HepG2 (cell line): Measurements from ENCODE around the gene HNRNPUL1. TPM values are rescaled to one million over a fixed set of nuclear protein-coding genes. Genes with fewer than 3 reads are reported as not detected.

ENCODE experiments used
- EEA1 ChIP-seq: sonication (generic); formaldehyde crosslinking; IDR thresholded peaks from 2 replicates; pipeline ENCODE4 v1.5.1; 2020; ENCODE audit warnings: mild to moderate bottlenecking, missing genetic modification reagents, borderline replicate concordance
- FOXM1 ChIP-seq: sonication (generic); formaldehyde crosslinking; IDR thresholded peaks from 2 replicates; pipeline ENCODE4 v1.5.0; 2020; ENCODE audit warnings: missing genetic modification reagents
- MAF1 ChIP-seq: sonication (generic); formaldehyde crosslinking; IDR thresholded peaks from 2 replicates; pipeline ENCODE4 v1.5.0; 2020; ENCODE audit warnings: missing genetic modification reagents, borderline replicate concordance
- NR0B2 ChIP-seq: sonication (generic); formaldehyde crosslinking; IDR thresholded peaks from 2 replicates; pipeline ENCODE4 v1.4.0; 2020; ENCODE audit warnings: mild to moderate bottlenecking, missing genetic modification reagents
- PRDM15 ChIP-seq: sonication (generic); formaldehyde crosslinking; IDR thresholded peaks from 2 replicates; pipeline ENCODE4 v1.4.0; 2020; ENCODE audit warnings: missing genetic modification reagents
- RBM22 ChIP-seq: fragments of 200-400 bp; formaldehyde crosslinking; optimal IDR thresholded peaks from 2 replicates; pipeline ENCODE3; 2017; ENCODE audit warnings: mild to moderate bottlenecking, low read length, moderate library complexity
- SALL2 ChIP-seq: sonication (generic); formaldehyde crosslinking; IDR thresholded peaks from 2 replicates; pipeline ENCODE4 v1.8.1; 2023; ENCODE audit warnings: mild to moderate bottlenecking, missing genetic modification reagents, inconsistent platforms
- ZNF367 ChIP-seq: sonication (generic); formaldehyde crosslinking; IDR thresholded peaks from 2 replicates; pipeline ENCODE4 v1.4.0; 2020; ENCODE audit warnings: missing genetic modification reagents, borderline replicate concordance
- ZNF451 ChIP-seq: sonication (generic); formaldehyde crosslinking; IDR thresholded peaks from 2 replicates; pipeline ENCODE4 v1.5.0; 2020; ENCODE audit warnings: mild to moderate bottlenecking, missing genetic modification reagents
- ZNF720 ChIP-seq: sonication (generic); formaldehyde crosslinking; IDR thresholded peaks from 2 replicates; pipeline ENCODE4 v1.4.0; 2020; ENCODE audit warnings: missing genetic modification reagents
- ZNF747 ChIP-seq: sonication (generic); formaldehyde crosslinking; IDR thresholded peaks from 2 replicates; pipeline ENCODE4 v1.8.1; 2023; ENCODE audit warnings: missing genetic modification reagents, mild to moderate bottlenecking, borderline replicate concordance
- ZNF777 ChIP-seq: sonication (generic); formaldehyde crosslinking; IDR thresholded peaks from 2 replicates; pipeline ENCODE4 v1.4.0; 2020; ENCODE audit warnings: missing genetic modification reagents
- polyA plus RNA-seq, 8 experiments: library from polyadenylated mRNA; depleted of rRNA in 3 of 8; stranded (reverse) in 7 of 8; unstranded in 1 of 8; fragments of >200 nt; fragmentation: Illumina TruSeq in 4 of 8; extraction: Trizol in 4 of 8; gene quantifications; 2 replicates each; pipeline versions ENCODE4 v1.2.1 to v1.2.3, GENCODE V29; 2011 to 2016; ENCODE audit warnings: low read depth in 4 of 8, missing spikeins in 1 of 8, mixed read lengths in 1 of 8; ENCODE audit not compliant: insufficient read depth in 1 of 8
- total RNA-seq, 5 experiments: library from RNA; depleted of rRNA; stranded (reverse); fragments of >200 nt; fragmentation: Illumina TruSeq; extraction: Trizol; gene quantifications; 2 replicates each; pipeline ENCODE4 v1.2.3, GENCODE V29; 2016; ENCODE audit warnings: low read depth in 1 of 5
- TF ChIP-seq, protein P1 (sequence below), 2 experiments: sonication (generic) in 1 of 2; formaldehyde crosslinking in 1 of 2; IDR thresholded peaks; 2 replicates each; pipeline versions ENCODE4 v1.5.1 to v1.6.1; 2011 to 2020; ENCODE audit warnings: borderline replicate concordance in 1 of 2, low read depth in 1 of 2, low read length in 1 of 2, mild to moderate bottlenecking in 1 of 2, missing genetic modification reagents in 1 of 2, moderate library complexity in 1 of 2
- TF ChIP-seq, protein P2 (sequence below), 2 experiments: sonication (generic) in 1 of 2; formaldehyde crosslinking in 1 of 2; IDR thresholded peaks; 2 replicates each; pipeline versions ENCODE4 v1.4.0 to v1.6.1; 2018 to 2020; ENCODE audit warnings: missing genetic modification reagents in 2 of 2, borderline replicate concordance in 1 of 2, low read depth in 1 of 2, mild to moderate bottlenecking in 1 of 2, missing biosample characterization in 1 of 2
- TF ChIP-seq, protein P3 (sequence below): sonication (generic); formaldehyde crosslinking; IDR thresholded peaks from 2 replicates; pipeline ENCODE4 v1.9.0; 2021; ENCODE audit warnings: missing genetic modification reagents, mild to moderate bottlenecking, borderline replicate concordance

The HNRNPUL1 gene
- total and polyA plus RNA-seq, 2 of the 13 experiments (the other 11 are each of a cell fraction or from before 2014, with no cell fraction given) = 30.9 to 81.7 TPM

DNA sequence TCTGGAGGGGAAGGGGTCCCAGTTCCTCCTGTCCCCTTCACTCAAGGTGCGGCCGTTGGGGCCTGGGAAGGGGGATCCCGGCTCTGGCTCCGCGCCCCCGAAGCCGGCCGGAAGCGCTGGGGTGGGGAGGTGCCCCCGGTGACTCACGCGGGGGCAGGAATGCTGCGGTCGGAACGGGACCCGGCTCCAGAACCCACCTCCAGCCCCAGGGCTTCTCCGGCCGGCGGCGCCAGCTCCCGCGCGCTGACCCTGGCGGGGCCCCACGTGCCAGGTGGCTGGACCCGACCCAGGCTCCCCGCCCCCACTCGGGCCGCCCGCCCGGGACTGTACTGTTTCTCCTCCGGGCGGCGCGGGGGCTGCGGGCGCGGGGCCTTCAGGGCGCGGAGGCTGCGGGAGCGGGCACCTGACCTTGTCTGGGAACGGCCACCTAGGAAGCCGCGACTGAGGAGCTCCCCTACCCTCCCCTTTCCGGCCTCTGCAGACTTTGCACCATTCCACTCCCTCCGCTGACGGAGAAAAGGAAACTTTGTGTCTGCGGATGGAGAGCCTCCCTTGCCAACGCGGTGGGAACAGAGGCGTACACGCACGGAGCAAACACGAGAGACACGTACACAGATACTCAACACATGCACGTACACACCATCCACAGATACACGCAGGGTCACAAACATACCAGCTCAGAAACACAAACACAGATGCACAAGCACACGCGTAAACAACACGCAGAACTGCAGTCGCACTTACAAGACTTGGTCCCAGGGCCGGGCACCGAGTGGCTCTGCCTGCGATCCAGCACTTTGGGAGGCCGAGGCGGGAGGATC, 37.9 kb upstream of the HNRNPUL1 start (continued):
- TF ChIP-seq, protein P1, sequence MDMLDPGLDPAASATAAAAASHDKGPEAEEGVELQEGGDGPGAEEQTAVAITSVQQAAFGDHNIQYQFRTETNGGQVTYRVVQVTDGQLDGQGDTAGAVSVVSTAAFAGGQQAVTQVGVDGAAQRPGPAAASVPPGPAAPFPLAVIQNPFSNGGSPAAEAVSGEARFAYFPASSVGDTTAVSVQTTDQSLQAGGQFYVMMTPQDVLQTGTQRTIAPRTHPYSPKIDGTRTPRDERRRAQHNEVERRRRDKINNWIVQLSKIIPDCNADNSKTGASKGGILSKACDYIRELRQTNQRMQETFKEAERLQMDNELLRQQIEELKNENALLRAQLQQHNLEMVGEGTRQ (IDR thresholded peaks at IDR 0.05; ENCODE audit: low read depth, low read length) = no peak
- TF ChIP-seq, protein P1 (CRISPR knock-in tag; IDR thresholded peaks at IDR 0.05; ENCODE audit: borderline replicate concordance) = no peak
- TF ChIP-seq ZNF367 (no peak), ZNF747 (CRISPR knock-in tag) (no peak), FOXM1 (CRISPR knock-in tag) (no peak), ZNF777 (peak; percentile 49; the same call in 1 of the 2 replicates), PRDM15 (CRISPR knock-in tag) (peak; percentile 87), NR0B2 (CRISPR knock-in tag) (no peak), ZNF451 (CRISPR knock-in tag) (no peak), MAF1 (CRISPR knock-in tag) (no peak), EEA1 (no peak), RBM22 (no peak), ZNF720 (CRISPR knock-in tag) (no peak), SALL2 (no peak)
- TF ChIP-seq, protein P2, sequence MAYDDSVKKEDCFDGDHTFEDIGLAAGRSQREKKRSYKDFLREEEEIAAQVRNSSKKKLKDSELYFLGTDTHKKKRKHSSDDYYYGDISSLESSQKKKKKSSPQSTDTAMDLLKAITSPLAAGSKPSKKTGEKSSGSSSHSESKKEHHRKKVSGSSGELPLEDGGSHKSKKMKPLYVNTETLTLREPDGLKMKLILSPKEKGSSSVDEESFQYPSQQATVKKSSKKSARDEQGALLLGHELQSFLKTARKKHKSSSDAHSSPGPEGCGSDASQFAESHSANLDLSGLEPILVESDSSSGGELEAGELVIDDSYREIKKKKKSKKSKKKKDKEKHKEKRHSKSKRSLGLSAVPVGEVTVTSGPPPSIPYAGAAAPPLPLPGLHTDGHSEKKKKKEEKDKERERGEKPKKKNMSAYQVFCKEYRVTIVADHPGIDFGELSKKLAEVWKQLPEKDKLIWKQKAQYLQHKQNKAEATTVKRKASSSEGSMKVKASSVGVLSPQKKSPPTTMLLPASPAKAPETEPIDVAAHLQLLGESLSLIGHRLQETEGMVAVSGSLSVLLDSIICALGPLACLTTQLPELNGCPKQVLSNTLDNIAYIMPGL (CRISPR knock-in tag; IDR thresholded peaks at IDR 0.05; ENCODE audit: borderline replicate concordance in 1 of 2, low read depth in 1 of 2) = peak; percentile 29 to 88; a peak in 3 of 4 replicates
- TF ChIP-seq, protein P3, sequence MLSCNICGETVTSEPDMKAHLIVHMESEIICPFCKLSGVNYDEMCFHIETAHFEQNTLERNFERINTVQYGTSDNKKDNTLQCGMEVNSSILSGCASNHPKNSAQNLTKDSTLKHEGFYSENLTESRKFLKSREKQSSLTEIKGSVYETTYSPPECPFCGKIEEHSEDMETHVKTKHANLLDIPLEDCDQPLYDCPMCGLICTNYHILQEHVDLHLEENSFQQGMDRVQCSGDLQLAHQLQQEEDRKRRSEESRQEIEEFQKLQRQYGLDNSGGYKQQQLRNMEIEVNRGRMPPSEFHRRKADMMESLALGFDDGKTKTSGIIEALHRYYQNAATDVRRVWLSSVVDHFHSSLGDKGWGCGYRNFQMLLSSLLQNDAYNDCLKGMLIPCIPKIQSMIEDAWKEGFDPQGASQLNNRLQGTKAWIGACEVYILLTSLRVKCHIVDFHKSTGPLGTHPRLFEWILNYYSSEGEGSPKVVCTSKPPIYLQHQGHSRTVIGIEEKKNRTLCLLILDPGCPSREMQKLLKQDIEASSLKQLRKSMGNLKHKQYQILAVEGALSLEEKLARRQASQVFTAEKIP = no peak
